ENCODE data around the gene BCL11A.

Gene BCL11A

GRCh38 chr2:60554646-60555065, 1.2 kb upstream of the BCL11A start:
- no peak for TF ChIP-seq ZNF274 (IDR thresholded peaks at IDR 0.05; ENCODE audit: low read depth, low read length)
- H3K4me3 ChIP-seq (ENCODE audit: low read length): peak overlapping the region; percentile 72

GRCh38 chr2:60554074-60554645, 706 bp upstream of the BCL11A start:
- TF ChIP-seq ZNF274 (IDR thresholded peaks at IDR 0.05; ENCODE audit: low read depth, low read length): no peak
- H3K4me3 ChIP-seq (ENCODE audit: low read length): peak overlapping the region; percentile 72

- TF ChIP-seq ZNF274 (IDR thresholded peaks at IDR 0.05; ENCODE audit: low read depth, low read length): no peak
- peak overlapping the region; percentile 93 for H3K4me3 ChIP-seq (ENCODE audit: low read length)
Measured at GRCh38 chr2:60552851-60553494, 481 bp downstream of the BCL11A start.

GRCh38 chr2:60552078-60552850, 1.2 kb downstream of the BCL11A start:
- TF ChIP-seq ZNF274 (IDR thresholded peaks at IDR 0.05; ENCODE audit: low read depth, low read length): no peak
- H3K4me3 ChIP-seq (ENCODE audit: low read length): peak overlapping the region; percentile 93

- no peak for TF ChIP-seq ZNF274 (IDR thresholded peaks at IDR 0.05; ENCODE audit: low read depth, low read length)
- H3K4me3 ChIP-seq (ENCODE audit: low read length): peak overlapping the region; percentile 93
Measured at GRCh38 chr2:60551240-60552077, 2.0 kb downstream of the BCL11A start.

- peak overlapping the region; percentile 93 for H3K4me3 ChIP-seq (ENCODE audit: low read length)
- no peak for TF ChIP-seq ZNF274 (IDR thresholded peaks at IDR 0.05; ENCODE audit: low read depth, low read length)
Measured at GRCh38 chr2:60550984-60551239, 2.5 kb downstream of the BCL11A start.

GRCh38 chr2:60550178-60550983, 3.1 kb downstream of the BCL11A start:
- H3K4me3 ChIP-seq (ENCODE audit: low read length): peak overlapping the region; percentile 74
- TF ChIP-seq ZNF274 (IDR thresholded peaks at IDR 0.05; ENCODE audit: low read depth, low read length): no peak

- no peak for TF ChIP-seq ZNF274 (IDR thresholded peaks at IDR 0.05; ENCODE audit: low read depth, low read length)
- H3K4me3 ChIP-seq (ENCODE audit: low read length): peak overlapping the region; percentile 74; the same call in 1 of the 2 replicates
Measured at GRCh38 chr2:60549928-60550177, 3.6 kb downstream of the BCL11A start.

- TF ChIP-seq ZNF274 (IDR thresholded peaks at IDR 0.05; ENCODE audit: low read depth, low read length): no peak
- peak overlapping the region; percentile 74 for H3K4me3 ChIP-seq (ENCODE audit: low read length)
Measured at GRCh38 chr2:60549238-60549927, 4.1 kb downstream of the BCL11A start.

GRCh38 chr2:60548845-60549237, 4.6 kb downstream of the BCL11A start:
- H3K4me3 ChIP-seq (ENCODE audit: low read length): peak overlapping the region; percentile 74
- TF ChIP-seq ZNF274 (IDR thresholded peaks at IDR 0.05; ENCODE audit: low read depth, low read length): no peak

GRCh38 chr2:60548311-60548710, 5.1 kb downstream of the BCL11A start:
- TF ChIP-seq ZNF274 (IDR thresholded peaks at IDR 0.05; ENCODE audit: low read depth, low read length): no peak
- no peak overlapping the region for H3K4me3 ChIP-seq (ENCODE audit: low read length)

GRCh38 chr2:60547841-60548240, 5.6 kb downstream of the BCL11A start:
- TF ChIP-seq ZNF274 (IDR thresholded peaks at IDR 0.05; ENCODE audit: low read depth, low read length): no peak
- H3K4me3 ChIP-seq (ENCODE audit: low read length): no peak overlapping the region

GRCh38 chr2:60546756-60547420, 6.6 kb downstream of the BCL11A start:
- H3K4me3 ChIP-seq (ENCODE audit: low read length): no peak overlapping the region
- TF ChIP-seq ZNF274 (IDR thresholded peaks at IDR 0.05; ENCODE audit: low read depth, low read length): no peak

Measured in GM08714 (cell line).